ENCODE measurements around the gene ADAM12.

Gene ADAM12

DNA sequence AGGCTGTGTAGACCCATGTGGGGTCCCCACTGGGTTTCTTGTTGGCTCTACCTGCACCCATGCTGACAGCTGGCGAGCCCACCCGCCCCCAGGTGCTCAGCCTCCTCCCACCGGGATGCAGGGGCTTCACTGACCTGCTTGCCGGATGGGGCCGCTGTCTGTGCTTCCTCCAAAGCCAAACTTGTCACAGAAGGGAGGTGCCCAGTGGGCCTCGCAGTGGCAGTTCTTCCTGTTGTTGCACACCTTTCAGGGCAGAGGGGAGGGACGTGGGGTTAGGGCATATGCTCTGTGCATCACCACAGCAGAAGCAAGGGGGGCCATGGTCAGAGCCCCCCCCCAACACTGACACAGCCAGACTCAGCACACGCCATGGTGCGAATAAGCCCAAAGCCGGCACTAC is 345.4 kb downstream of the ADAM12 start:
- FAIRE-seq = no peak

DNA sequence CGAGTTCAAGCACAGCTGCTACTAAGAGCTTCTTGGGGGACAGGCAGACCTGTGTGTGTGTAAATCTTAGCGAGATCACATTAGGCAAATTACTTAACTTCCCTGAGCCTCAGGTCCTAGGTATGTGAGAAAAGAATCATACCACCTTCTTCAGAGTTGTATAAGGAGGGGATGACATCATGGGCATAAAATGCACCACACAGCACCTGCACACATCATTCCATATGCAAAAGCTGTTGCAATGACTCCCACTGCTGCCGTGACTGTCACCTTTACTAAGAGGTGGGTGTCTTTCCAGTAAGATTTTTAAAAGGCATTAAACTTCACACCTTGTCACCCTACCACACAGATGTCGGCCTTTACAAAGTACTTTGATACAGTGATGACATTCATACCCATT is 345.9 kb downstream of the ADAM12 start:
- no peak for FAIRE-seq

DNA sequence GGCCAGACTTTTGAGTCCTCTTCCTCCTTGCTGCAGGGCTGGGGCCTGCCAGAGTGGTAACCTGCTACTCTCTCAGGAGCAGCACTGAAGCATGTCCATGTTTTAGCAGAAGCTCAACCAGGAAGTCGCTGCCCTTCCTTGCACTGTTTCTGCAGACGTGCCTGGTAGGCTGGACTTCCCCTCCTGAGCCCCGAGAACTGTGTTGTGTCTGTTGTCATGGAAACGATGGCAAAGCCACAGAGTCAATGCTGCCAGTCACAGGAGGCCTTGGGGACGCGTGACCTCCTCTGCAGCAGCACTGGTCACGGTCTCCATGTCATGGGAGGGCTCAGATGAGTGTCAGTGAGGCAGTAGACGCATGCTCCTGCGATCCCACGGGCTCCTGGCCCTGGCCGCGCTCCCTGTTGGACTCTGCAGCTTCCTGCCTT is 346.5 kb downstream of the ADAM12 start:
- peak; percentile 76 for FAIRE-seq

DNA sequence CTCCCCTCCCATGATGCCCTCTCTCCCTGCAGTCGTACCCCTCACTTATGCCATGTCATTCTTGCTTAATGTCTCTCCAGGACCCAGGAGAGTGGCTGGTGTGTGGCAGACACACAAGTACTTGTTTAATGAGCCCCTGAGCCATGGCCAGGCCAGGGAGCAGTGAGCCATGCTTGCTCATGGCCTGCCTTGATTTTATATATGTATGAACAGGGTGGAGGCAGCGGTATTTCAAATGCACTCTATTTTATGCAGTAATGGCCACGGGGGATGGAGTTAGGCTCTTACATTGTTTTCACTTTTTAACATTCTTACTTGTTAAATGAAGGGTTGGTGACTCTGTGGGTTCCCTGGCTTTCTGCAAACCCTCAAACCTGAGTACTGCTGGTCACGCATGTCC is 347.2 kb downstream of the ADAM12 start:
- FAIRE-seq = no peak

DNA sequence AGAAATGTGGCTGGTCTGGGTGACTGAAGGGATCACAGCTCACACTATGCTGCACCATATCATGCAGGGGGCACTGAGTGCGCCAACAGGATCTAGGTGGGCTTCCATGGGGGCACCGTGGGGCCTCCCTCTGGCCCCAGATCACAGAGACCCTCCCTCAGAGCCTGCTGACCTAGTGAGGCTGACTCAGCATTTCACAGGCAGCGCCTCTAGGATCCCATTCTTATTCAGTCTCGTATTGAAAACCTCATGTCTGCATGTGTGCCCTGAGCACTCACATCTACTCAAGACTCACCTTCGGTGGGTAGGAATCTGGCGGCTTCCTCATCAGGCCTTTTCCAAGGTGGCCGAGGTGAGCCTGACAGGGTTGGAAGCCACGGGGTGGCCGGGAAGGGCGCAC is 350.3 kb downstream of the ADAM12 start:
- no peak for FAIRE-seq

DNA sequence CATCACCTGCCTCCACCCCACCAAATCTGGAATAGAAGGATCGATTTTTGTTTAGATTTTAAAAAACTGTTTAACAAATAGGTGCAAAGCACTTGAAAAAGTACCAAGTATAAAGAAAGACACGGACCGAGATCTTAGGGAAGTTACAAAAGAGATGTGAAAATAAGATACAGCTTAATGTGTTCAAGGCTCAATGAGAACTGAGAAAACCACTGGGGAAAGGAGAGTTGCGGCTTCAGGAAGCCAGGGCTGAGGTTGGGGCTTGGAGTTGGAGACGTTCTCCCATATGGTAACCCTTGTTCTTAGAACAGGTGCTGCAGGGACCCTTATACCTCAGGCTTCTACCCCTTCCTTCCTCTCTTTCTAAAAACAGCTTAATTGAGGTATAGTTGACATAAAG is 351.8 kb downstream of the ADAM12 start:
- FAIRE-seq = no peak

DNA sequence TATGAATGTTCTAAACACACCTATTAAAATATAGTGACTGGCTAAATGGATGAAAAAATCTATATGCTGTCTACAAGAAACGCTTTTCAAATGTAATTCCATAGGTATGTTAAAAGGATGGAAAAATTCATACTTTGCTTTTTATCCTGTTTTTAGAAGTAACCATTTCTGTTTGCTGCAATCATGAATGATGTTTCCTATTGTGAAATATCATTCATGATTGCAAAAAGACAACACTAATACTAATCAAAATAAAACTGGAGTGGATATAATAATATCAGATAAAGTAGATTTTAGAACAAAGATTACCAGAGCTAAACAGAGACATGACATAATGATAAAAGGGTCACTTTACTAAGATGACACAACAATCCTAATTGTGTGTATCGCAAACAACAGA is 353.7 kb downstream of the ADAM12 start:
- peak; percentile 82 for FAIRE-seq

DNA sequence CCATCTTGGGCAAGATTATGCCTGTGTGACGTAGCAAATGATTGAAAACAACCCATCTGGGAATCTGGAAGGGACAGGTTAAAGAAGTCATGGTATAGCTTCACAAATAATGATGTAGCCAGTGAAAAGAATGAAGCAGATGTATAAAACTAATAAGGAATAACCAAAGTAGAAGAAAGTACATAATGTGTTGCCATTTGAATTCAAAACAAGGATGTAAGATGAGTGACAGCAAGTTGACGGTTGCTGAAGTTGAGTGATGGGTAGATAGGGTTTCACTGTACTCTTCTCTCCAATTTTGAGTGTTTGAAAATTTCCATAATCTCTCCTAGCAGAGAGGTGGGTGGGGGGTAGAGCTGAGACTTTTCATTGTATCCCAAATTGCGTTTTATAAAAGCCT is 358.3 kb downstream of the ADAM12 start:
- no peak for FAIRE-seq

DNA sequence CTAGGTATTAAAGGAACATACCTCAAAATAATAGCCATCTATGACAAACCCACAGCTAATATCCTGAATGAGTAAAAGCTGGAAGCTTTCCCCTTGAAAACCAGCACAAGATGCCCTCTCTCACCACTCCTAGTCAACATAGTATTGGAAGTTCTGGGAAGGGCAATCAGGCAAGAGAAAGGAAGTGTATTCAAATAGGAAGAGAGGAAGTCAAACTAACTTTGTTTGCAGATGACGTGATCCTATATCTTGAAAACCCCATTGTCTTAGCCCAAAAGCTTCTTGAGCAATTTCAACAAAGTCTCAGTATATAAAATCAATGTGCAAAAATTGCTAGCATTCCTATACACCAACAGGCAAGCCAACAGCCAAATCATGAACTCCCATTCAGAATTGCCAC is 360.6 kb downstream of the ADAM12 start:
- no peak for FAIRE-seq

DNA sequence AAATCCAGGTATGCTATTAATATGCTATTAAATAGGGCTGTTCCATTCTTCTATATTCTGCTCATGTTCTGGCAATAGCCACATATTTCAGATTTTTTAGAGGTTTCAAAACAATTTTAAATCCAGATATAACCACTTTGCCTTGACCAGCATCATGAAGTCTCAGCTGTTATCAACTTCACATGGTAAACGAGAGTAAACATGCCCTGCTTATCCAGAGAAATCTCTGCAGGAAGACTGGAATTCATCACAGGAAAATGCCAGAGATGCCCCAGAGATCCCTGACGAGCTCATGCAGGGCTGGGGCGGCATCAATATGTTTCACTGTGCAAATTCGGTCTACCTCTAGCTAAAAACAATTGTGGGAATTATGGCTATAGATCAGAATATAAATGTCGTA is 365.4 kb downstream of the ADAM12 start:
- no peak for FAIRE-seq

DNA sequence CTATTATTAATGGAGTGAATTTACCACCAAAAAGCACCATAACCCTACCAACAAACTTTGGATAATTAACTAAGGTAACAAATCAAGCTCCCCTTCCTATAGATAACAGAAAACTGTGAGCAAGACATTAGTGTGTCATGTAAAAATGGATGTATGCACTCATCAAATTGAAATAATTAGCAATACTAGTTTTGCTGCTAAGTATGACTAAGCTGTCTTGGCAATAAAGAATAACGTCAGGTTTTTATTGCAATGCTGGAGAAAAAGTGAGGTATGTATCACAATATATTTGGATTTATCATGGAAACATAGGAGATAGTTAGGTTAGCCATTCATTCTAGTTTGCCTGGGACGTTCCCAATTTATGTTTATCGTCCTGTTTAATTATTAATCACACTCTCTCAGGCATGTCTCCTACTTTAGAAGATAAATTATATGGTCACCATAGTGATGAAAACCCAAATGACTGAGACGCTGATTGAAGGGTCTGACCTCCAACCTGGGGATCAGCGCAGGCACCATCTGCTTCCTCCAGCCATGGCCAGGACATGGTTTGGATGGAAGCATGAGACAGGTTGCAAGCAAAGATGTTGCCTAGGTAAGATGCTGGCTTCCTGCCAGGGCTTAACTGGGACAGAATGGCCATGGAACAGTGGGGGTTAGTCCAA is 366.3 kb downstream of the ADAM12 start:
- no peak for FAIRE-seq

DNA sequence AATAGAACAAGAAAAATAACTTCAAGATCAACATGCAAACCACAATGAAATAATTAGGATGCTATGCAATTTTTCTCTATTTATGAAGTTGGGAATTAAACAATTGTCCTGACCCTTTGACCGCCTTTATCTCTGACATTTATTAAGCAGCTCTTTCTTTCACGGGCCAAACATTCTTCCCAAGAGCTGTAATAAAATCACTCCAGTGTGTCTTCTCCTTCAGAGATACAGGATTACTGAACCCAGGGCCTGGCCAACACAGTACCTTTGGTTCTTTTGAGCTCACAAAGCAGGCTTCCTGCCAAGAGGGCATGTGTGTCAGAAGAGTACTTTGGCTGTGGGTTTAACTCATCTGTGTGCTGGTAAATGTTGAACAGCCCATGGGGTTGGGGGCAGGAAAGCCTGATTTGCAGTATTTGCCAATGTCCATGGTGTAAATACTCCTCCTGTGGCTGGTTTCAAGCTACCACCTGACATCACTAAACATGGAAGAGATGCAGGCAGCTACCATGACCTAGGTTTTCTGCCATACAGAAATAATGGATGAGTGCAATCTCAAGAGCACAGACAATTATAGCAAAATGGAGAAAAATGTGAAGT is 370.2 kb downstream of the ADAM12 start:
- no peak for FAIRE-seq

DNA sequence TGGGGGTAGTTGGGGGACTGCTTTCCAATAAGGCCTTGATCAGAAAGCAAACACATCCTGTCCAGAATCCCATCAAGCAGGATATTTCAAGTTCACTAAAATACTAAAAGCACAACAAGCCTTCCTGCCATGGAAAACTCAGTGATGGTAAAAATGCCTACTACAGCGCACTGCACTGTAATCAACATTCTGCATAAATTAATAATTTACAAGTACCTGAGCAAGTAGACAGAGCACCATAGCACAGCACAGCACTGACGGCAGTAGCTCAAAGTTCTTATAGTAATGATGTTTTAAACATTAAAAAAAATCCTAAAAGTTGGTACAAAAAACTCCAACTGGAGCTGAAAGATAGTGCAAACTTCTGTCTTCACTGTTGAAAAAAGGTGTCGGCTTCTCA is 371.4 kb downstream of the ADAM12 start:
- no peak for FAIRE-seq

DNA sequence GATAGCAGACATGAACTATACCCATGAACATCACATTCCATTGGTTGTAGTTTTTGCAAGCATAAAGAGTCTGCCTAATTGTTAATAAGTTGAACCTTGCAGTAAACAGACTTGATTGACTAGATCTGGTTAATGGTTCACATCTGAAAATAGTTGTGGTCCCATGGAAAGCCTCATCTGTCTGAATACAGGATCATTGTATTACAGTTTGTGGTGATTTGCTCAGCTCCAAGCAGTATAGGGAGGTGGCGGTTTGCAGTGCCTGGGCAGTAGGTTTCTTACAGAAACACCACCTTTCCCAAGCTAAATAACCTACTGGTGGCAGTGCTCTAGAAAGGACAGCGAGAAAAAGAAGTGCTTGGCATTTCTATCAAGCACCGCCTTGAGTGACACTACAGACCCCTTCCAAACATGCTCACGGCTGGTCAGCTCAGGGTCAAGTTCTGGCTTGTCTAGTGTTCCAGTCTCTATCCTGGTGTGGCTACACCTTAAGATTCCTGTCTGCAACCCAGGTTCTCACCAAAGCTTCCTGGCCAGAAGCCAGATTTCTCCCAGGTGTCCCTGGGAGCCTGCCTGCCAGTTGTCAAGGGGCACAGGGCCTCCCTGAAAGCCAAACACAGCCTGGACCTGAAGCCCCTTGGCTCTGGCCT is 372.0 kb downstream of the ADAM12 start:
- FAIRE-seq = no peak

DNA sequence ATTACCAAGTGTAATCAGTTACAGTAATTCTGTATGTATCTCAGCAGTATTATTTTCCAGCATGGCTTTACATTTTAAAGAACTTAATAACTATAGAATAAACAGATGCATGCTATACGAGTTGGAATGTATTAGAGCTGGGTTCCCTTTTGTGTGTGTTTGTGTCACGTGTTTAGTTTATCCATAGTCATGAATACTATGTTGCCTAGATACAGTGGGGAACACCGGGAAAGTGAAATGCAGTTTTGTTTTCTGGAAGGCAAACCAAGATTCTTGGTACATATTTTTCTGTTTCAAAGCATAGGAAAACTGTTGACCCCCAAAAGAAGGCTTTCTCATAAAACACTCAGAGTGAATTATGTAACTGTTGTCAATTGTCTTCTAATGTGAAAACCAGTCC is 372.9 kb downstream of the ADAM12 start:
- no peak for FAIRE-seq

DNA sequence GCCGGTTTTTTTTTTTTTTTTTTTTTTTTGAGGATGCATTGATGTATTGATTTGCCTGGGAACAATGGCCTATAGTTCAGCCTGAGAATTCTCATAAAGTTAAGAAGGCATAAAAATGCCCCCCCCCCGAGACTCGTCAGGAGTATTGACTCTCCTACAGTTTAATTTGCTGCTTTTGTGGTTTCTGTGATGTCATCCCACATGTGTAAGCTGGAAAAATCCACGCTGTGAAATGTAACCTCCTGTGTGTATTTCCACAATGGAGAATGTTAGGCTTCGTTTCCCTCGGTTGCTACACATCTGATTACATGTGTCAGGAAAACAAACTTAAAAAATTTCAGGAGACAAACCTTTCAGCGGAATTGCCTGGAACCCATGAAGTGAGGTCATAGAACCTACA is 374.0 kb downstream of the ADAM12 start:
- no peak for FAIRE-seq

DNA sequence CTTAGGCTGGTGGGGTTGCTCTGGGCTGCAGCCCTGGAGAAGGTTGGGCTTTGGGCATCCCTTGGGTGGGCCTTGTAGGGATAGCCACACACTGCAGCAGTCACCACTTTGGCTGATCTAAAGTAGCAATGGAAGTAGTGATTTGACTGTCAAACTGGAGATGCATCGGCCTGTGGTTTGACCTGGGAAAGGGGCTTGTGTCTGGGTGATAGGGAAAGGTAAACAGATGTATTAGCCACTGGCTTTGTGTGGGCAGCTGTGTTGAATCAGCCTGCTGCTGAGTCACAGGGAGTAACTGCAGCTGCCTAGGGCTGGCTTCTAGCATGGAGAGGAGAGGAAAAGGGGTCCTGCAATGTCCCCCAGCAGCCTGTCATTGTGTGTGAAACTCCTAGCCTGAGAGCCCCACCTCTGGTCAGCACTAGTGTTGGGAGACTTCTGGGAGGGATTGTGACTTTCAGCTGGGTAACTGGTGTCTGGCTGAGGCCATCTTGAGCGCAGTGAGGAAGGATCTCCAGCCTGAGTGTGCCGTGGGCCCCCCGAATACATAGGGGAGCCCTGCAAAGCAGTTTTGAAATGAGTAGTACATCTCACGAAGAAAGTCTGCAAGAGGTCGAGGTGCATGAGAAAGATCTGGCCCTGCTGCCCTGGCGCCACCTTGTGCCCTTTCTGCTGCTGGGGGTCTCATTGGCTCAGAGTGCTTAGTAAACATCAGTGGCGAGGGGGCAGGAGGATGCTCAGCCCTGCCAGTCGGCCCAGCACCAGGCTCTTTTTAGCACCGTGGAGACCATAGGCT is 374.6 kb downstream of the ADAM12 start:
- FAIRE-seq = no peak

DNA sequence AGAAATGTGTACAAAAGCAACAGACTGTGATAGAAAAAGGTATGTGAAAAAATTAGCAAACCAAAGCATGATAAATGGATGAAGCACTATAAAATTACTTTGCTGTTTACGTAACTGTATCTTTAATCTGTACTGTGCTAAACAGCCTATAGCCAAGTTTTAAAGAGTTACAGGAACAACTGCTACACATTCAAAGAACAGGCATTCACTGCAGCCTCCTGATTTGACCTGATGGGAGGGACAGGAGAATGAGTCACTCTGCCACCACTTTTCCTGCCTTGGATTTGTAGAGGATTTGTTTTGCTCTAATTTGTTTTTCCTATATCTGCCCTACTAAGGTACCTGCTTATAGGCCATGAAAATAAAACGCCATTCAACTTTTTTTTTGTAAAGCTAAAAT is 375.8 kb downstream of the ADAM12 start:
- no peak for FAIRE-seq

DNA sequence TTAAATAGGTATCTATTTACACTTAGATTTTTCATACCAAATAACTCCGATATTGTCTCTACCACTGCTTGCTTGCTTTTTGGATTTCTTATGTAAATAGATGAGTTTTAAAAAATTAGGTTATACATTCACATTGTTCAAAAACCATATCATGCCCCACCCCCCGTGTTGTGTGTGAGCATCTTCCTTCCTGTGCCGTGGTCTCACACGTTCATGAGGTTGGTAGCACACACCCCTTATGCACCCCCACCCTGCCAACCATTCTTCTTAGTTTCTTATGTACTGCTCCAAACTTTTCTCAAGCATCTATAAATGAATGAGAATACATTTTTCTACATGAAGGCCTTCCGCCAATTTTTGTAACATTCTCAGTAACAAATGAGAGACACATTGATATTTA is 376.3 kb downstream of the ADAM12 start:
- FAIRE-seq = no peak

DNA sequence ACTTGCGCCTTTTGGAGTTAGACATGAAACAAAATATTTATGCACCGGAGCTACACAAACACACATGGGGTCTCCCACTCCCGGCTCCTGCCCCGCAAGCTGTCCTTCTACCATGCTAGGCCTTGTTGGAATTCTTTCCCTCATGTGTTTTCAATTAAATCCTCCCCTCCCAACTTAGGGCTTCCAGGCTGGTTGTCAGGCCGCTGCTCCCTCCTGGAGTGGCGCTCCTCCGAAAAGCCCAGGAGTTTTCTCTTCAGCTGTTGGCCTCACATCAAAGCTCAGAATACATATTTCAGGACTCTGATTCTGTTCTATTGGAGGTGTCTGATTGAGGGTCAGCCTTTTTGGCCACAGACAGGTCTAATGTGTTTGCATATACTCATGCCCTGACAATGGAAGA is 378.6 kb downstream of the ADAM12 start:
- no peak for FAIRE-seq

DNA sequence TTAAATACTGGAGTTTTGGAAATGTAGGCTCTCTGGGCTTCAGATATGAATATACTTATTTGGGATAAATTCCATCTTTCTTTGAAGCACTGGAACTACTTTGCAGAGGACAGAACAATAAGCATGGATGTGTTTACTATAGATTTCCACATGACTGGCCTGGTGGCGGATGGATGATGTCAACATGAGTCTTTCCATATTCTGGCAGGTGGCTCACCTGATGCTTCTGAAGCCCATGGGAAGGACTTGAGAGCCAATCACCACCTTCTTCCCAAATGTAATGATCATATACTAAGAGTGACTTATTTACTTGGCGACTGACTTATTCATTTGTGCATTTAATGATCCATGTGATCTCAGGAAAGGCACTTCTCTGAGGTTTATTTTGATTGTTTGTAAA is 381.4 kb downstream of the ADAM12 start:
- no peak for FAIRE-seq

DNA sequence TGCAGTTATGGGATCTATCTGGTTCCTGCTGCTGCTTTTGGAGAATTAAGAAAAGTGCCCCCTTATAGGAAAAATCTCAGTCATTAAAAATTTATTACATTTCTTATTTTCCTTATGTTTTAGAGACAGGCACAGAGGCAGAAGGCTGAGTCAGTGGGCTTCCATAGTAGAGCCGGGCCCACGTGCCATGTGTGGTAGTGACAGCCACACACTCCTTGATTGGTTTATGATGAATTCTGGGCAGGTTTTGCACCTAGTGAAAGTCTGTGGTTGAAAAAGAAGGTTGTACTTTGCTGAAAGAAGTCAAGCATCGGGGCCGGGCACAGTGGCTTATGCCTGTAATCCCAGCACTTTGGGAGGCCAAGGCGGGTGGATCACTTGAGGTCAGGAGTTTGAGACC is 382.0 kb downstream of the ADAM12 start:
- FAIRE-seq = no peak

DNA sequence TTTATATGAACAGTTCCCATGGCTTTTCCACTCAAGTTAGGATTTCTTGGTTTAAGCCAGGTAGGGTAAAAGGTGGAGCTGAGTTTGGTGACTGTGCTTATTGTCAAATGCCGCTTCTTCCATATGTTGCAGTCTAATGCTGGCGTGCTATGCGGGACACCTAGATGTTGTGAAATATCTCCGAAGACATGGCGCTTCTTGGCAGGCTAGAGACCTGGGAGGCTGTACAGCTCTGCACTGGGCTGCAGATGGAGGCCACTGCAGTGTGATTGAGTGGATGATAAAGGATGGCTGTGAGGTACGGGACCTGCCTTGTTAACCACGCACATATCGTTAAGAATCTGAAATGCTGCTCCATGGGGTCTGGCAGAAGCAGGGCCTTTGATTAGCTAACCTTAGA is 383.5 kb downstream of the ADAM12 start:
- no peak for FAIRE-seq

DNA sequence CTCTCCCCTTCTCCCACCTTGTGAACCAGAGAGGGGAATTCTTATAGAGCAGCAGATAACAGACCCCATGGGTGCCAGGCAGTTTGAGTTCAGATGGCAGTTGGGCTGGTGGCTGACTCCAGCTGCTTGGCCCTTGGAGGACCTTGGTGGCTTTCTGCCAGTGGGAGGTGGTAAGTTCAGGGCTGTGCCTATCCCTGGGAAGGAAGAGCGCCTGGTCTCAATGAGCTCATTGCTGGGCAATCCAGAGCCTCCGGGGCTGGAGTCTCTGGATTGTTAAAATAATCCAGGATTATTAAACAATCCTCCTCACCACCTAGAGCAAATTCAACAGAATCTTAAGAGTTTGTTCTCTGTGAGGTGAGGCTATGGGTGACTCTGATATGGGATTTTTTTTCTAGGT is 386.7 kb downstream of the ADAM12 start:
- no peak for FAIRE-seq
